Measurements from ENCODE around the gene DUSP23.

Gene DUSP23

DNA sequence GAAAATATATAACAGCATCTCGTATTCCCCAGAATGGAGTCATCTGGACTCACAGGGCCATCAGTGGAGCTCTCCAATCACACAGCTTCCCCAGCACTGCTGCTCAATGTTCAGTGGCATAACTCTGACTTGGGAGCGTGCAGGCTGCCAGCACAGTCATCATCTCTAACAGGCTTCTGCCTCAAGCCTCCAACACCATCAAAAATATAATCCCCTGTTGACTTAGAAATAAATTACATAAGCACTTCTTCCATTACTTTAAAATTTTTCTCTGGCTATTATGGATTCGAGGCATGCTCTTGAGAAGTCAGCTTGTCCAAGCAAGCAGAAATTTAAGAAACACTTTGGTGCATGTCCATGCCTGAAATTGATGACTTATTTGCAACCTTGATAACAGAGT, 6.2 kb downstream of the DUSP23 start:
- no peak for DNase-seq

- no peak for DNase-seq
These were observed 9.6 kb downstream of the DUSP23 start for GRCh38 chr1:159790237-159790917.

DNA sequence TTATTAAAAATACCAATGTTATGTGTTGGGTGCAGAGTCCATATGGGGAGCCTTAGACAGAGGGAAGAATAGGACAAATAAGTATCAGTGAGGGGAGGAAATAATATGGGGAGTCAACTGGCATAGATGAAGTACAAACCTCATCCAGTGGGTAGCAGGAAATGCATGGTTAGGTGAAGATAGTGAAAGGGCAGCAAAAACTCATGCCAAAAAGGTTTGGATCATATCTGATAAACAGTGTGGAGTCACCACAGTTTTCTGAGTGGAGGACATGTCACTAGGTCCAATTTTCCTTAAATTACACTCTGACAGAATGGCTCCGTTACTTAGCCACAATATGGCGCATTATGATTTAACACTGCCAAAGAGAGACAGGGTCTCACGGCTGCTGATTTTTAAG, 10.3 kb downstream of the DUSP23 start:
- DNase-seq: no peak

- no peak for DNase-seq
These were observed 10.7 kb downstream of the DUSP23 start for GRCh38 chr1:159791461-159791860.

DNA sequence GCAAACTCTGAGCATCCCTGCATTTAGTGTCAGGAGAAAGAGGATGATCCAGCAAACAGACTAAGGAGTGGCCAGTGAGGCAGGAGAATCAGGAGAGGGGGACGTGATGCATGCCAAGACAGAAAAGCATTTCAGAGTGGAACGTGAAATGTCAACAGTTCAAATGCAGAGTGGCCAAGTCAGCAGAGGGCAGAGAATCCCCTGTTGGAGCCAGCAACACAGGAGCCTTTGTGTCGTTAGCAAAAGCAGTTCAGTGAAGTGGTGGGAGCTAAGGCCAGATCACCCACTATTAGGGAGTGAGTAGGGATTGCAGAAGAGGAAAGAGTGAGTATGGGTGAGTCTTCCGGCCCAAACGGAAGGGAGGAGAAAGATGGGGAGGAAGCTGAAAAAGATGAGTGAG, 14.8 kb downstream of the DUSP23 start:
- DNase-seq: no peak

DNA sequence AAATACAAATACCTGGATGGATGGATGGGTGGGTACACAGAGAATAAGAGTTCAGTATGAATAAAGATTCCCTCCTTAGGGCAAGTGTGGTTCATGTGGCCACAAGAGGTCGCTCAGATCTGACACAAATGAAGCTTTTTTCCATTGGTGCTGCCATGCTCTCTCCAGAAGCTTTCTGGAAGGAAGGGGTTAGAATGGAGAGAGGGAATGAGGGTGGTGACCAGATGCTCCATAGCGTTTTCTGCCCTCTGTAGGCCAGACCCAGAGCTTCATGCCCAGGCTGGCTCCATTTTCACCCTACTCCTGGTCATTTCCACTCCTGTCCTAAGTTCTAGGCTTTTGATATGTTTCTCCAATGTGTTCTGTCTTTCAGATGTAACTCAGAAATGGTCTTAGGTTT, 18.1 kb downstream of the DUSP23 start:
- peak; percentile 90 for DNase-seq

- no peak for DNase-seq
These were observed 18.8 kb downstream of the DUSP23 start for GRCh38 chr1:159799446-159799985.

DNA sequence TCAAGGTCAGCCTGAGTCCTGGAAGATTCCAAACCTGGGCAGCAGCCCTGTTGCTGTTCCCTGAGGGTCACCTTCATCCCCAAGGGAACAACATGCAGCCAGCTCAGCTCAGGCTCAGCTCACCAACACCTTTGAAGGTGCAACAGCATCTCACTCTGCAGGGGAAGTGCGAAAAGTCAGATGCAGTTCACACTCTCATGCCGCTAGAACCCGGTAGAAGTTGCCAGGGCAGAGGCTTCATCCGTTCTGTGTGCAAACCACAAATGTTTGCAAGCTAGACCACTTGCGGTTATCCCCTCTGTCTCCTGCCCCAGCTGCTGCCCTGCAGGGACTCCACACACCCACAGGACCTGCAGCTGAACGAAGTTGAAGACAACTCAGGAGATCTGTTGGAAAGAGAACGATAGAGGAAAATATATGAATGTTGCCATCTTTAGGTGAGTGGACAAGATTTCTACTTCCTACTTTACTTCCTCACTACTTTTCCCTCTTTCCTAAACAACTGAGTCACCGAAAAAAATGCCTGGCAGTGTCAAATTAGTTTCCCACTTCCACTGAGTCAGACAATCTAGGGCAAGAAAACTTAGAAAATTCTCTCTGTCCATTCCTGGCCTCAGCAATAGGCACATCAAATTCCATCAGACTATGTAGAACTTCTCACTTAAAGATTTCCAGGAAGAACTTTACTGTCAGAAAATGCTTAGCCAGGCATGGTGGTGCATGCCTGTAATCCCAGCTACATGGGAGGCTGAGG, 19.6 kb downstream of the DUSP23 start:
- DNase-seq: no peak

DNA sequence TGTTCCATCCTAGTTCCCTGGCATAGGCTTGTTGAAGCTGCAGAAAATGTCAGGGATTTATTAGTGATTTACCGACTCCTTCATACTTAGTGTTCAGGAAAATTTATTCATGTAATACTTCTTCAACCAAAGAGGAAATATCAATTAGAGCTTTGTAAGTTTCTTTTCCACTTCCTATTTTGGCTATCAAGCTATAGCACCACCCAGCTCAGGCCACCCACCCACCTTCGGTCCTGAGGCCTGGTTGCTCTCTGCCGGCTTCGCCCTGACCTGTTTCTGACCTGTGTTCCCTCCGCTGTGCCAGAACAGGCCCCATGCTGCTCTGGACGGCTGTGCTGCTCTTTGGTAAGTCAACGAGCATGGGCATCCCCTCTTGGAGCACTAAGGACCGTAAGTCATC, 21.3 kb downstream of the DUSP23 start, which contains the start of gene FCRL6:
FCRL6 (plus strand) TSS at position 250 of the 400 bp plus-strand sequence; CDS start at position 315, 65 bp downstream.
- DNase-seq: no peak

DNA sequence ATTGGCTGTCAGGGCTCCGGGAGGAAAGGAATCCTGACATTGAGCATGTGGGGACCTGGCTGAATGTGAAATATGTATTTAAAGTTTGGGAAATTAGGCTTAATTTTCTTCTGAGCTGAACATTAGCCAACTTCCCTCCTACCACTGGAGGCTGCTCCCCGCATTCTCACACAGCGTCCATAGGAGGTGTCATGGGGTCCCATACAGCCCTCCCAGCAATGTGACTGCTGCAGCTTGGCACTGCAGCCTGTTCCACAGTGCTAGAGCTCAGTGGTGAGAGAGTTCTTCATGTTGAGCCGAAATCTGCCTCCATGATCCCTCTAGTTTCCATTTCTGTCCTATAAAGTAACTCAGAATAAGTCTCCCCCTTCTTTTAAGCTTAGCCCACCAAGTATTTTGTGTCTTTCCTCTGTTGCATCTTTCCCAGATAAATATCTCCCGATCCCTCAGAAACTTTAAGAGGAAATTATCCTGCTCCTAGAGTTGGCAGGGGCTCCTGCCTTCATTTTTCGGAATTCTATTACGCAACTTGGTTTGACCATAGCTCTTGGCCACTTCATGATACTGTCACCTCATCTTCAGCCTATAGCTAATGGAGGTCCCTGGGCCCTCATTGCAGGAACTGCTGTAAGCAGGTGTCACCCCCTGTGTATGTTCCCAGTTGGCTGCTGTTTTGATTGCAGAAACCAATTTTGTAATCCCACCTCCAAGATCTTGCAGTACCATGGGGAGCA, 23.4 kb downstream of the DUSP23 start:
- no peak for DNase-seq

DNA sequence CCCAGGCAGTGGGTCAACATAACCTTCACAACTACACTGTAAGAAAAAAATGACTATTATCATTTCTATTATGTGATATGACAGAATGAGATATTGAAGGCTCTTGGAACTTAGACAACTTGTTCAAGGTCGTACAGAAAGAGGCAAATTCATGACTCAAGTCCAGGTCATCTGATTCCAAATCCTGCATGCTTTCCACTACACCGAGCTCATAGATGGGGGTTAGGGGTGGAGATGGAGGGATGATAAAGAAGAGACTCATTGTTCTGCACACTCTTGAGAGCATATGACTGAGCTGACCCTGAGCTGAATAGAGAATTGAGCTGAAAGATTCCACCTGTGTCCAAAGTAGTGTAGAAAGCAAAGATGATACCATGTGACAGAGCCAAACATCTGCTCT, 24.2 kb downstream of the DUSP23 start:
- DNase-seq: no peak

DNA sequence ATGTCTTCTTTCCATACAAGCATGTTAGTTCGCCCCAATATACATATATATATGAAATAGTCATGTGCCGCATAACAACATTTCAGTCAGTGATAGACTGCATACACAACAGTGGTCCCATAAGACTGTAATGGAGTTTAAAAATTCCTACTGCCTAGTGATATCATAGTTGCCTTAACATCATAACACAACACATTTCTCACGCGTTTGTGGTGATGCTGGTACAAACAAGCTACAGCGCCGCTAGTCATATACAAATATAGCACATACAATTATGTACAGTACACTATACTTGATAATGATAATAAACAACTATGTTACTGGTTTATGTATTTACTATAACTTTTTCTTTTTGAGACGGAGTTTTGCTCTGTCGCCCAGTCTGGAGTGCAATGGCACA, 35.2 kb downstream of the DUSP23 start:
- no peak for DNase-seq

DNA sequence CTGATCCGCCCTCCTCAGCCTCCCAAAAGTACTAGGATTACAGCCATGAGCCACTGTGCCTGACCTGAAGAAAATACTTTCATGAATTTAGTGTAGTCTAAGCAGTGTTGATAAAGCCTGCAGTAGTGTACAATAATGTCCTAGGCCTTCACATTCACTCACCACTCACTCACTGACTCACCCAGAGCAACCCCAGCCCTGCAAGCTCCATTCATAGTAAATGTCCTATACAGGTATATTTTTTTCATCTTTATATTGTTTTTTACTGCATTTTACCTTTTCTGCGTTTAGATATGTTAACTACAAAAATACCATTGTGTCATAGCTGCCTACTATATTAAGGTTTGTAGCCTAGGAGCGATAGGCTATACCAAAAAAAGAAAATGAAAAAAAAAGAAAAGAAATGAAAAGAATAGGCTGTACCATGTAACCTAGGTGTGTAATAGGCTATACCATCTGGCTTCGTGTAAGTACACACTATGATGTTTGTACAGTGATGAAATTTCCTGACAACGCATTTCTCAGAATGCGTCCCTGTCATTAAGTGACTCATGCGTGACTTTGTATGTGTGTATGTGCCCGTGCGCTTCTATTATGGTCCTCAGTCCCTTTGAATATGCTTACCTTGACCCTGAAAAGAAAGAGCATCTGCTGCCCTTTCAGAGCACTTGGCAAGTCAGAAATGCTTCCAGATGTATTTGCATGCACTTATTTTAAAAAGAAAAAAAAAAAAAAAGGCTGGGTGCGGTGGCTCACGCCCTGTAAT, 36.7 kb downstream of the DUSP23 start:
- DNase-seq: peak; percentile 93

GRCh38 chr1:159821171-159821867, 40.6 kb downstream of the DUSP23 start:
- peak; percentile 34 for DNase-seq

- peak; percentile 43 for DNase-seq
These were observed 42.6 kb downstream of the DUSP23 start for GRCh38 chr1:159823406-159823805.

DNA sequence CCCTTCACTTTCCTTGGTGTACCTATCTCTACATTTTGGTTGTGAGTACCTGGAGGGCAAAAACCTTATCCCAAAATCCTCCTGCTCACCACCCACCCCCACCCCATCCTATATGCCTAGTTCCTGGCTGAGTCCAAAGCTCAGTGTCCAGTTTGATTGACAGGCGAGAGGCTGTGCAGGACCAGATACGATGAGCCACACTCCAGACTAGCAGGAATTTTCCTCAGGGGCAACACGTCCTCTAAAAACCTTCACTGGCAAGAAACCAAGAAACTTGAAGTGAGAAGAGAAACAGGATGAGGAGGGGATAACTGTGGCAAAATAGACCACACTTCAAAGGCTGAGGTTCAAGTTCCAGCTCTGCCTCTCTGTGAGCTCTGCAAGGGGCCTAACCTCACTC, 44.8 kb downstream of the DUSP23 start:
- DNase-seq: no peak

- DNase-seq: no peak
These were observed 45.8 kb downstream of the DUSP23 start, which contains the start of gene SLAMF8 for GRCh38 chr1:159826441-159827101. TSS of gene SLAMF8 (plus strand) at chr1:159826873. CDS start at chr1:159826899, 26 bp downstream.

GRCh38 chr1:159827102-159827490, 46.3 kb downstream of the DUSP23 start:
- DNase-seq: no peak

GRCh38 chr1:159827549-159827948, 46.8 kb downstream of the DUSP23 start:
- DNase-seq: no peak

DNA sequence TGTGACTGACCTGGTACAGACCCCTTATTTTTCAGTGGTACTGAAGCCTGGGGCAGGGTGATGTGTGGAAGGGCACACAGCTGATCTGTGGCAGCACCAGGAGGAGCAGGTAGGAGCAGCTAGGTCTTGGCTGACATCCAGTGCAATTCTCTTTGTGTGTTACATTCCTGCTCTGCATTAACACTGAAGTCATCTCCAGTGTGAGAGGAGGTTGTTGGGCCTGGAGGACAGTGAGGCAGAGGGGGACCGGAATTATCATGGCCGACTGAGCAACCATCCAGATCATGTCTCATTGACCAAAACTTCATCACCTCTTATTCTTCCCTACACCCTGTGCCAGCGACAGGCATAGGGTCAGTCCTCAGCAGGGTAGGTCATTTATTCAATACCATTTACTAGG, 47.4 kb downstream of the DUSP23 start:
- no peak for DNase-seq

GRCh38 chr1:159828581-159829272, 48.0 kb downstream of the DUSP23 start:
- DNase-seq: no peak
